ENCODE data around the gene SLFN5.

DNA sequence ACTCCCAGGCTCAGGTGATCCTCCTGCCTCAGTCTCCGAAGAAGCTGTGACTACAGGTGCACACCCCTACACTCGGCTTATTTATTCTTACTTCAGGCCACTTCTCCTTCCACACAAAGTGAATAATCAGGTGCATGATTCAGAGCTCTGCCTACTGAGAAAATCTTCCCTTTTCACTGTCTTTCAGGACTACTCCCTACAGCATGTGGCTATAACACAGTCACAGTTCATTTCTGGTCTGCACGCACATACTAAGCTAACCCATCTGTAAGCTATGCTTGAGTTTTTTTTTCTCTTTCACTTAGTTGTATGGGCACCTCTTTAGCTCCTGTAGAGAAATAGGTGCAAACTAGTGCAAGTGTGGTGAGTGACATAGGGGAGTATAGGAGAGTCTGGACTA, 7.6 kb upstream of the SLFN5 start:
- TF ChIP-seq, protein P1, sequence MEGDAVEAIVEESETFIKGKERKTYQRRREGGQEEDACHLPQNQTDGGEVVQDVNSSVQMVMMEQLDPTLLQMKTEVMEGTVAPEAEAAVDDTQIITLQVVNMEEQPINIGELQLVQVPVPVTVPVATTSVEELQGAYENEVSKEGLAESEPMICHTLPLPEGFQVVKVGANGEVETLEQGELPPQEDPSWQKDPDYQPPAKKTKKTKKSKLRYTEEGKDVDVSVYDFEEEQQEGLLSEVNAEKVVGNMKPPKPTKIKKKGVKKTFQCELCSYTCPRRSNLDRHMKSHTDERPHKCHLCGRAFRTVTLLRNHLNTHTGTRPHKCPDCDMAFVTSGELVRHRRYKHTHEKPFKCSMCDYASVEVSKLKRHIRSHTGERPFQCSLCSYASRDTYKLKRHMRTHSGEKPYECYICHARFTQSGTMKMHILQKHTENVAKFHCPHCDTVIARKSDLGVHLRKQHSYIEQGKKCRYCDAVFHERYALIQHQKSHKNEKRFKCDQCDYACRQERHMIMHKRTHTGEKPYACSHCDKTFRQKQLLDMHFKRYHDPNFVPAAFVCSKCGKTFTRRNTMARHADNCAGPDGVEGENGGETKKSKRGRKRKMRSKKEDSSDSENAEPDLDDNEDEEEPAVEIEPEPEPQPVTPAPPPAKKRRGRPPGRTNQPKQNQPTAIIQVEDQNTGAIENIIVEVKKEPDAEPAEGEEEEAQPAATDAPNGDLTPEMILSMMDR (IDR thresholded peaks at IDR 0.05 in 8 of 11, conservative IDR thresholded peaks at IDR 0.05 in 3 of 11), result no peak
- TF ChIP-seq POLR2A (IDR thresholded peaks at IDR 0.05), result no peak
- TF ChIP-seq POLR2AphosphoS5 (IDR thresholded peaks at IDR 0.05), result no peak

All from spleen (tissue), 7 donors.